HG02759 (cell line): ENCODE data around the gene NSMCE4A.
"Not testable (repeated sequence)": the region's sequence is repeated elsewhere in the genome, so short reads cannot be mapped to it uniquely, and the experiment has no call there.

Experiments used
- ATAC-seq: cut with Tn5 transposase; IDR thresholded peaks from one replicate; pipeline ENCODE4 v1.9.1; 2021; ENCODE audit warnings: mild to moderate bottlenecking, moderate library complexity; ENCODE audit not compliant: unreplicated experiment

Gene NSMCE4A, protein sequence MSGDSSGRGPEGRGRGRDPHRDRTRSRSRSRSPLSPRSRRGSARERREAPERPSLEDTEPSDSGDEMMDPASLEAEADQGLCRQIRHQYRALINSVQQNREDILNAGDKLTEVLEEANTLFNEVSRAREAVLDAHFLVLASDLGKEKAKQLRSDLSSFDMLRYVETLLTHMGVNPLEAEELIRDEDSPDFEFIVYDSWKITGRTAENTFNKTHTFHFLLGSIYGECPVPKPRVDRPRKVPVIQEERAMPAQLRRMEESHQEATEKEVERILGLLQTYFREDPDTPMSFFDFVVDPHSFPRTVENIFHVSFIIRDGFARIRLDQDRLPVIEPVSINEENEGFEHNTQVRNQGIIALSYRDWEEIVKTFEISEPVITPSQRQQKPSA

DNA sequence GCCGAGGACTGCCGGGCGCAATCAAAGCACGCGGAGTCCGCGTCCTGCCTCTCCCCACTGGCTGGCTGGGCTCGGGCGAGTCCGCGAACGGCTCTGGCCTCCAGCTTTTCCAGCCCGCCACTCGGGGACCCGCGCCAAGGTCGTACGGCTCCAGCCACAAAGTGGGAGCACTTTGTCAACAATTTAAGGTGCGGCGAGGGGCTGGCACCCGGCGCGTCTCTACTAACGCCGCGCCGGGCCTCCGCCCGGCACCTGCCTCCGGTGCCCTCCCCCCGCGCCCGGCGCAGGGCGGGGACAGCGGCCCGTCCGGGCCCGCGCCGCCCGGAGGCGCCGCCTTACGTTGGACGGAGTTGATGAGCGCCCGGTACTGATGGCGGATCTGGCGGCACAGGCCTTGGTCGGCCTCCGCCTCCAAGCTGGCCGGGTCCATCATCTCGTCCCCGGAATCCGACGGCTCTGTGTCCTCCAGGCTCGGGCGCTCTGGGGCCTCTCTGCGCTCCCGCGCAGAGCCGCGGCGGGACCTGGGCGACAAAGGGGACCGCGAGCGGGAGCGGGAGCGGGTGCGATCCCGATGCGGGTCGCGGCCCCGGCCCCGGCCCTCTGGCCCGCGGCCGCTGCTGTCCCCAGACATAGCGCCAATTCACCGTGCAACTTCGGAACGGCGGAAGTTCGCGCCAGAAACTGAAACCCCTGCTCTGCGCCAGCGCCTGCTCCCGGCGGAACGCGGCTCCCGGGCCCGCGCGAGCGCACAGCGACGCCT lies at the start of gene NSMCE4A:
NSMCE4A (minus strand) TSS at position 683 of the 760 bp plus-strand sequence; CDS start at position 631, 52 bp downstream.
- peak; percentile 86 for ATAC-seq

DNA sequence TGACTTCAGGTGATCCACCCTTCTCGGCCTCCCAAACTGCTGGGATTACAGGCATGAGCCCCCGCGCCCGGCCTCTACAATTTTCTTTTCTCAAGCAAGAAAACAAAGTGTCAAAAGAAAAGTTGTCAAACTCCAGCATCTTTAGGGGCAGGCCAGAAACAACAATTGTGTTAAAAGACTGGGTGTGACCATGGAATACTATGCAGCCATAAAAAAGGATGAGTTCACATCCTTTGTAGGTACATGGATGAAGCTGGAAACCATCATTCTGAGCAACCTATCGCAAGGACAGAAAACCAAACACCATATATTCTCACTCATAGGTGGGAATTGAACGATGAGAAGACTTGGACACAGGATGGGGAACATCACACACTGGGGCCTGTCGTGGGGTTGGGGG lies 48.2 kb upstream of the NSMCE4A start:
- not testable (repeated sequence) for ATAC-seq

DNA sequence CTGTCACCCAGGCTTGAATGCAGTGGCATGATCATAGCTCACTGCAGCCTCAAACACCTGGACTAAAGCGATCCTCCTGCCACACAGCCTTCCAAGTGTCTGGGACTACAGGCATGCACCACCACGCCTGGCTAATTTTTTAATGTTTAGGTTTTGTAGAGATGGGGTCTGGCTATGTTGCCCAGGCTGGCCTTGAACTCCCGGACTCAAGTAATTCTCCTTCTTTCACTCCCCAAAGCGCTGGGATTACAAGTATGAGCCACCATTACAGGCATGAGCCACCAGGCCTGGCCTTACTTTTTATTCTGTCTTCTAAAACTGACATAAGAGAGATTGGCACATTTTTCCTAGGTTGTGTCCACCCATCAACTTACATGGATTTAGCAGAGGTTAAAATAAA lies 47.3 kb upstream of the NSMCE4A start:
- no peak for ATAC-seq

DNA sequence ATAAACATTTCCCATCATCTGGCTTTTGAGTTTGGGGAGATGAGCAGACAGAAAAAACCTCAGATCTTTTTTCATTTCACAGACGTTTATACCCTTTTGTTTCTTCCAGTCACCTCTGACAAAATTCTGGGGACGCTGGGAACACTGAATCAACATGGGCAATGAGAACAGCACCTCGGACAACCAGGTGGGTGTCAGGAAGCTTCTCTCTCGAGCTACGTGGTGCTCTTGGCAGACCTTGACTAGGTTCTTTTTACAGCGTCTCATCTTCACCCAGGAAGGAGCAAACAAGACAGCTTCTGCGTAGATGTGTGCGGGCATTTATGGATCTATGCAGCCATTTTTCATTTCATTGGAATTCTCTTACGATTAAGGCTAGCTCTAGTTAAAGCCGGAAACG lies 46.8 kb upstream of the NSMCE4A start:
- no peak for ATAC-seq

DNA sequence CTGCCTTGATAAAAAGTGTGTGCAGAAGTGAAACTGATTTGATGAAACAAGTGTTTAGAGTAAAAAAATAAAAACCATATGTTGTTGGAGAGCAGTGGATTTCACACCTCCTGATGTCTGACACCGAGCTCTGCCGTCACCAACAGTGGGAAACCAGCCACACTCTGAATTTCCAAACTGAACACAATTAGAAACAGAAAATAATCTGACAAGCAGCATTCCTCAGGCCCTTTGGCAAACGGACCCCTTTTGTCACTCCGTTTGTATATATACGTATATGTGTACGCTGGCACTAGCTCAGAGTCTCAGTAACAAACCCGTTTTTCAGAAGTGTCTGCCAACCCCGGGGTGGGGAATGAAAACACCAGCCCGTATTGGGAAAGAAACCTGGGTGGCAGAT lies 46.4 kb upstream of the NSMCE4A start:
- ATAC-seq = no peak

DNA sequence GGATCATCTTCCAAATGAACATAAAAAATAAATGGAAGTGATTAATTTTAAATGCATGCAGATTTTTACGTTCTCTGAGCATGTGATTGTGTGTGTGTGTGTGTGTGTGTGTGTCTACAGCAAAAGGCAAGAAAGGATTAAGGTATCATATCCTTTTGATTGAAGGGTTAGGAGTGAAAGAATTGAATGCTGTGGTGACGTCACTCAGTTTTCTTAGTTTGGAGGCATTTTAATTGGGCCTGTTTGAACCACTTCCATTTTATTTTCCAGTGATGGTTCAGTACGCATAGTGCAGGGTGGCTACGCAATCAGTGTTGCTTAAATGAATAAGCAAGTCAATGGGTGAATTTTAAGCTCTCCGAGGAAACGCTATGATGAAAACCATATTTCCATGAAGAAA lies 45.2 kb upstream of the NSMCE4A start:
- no peak for ATAC-seq

DNA sequence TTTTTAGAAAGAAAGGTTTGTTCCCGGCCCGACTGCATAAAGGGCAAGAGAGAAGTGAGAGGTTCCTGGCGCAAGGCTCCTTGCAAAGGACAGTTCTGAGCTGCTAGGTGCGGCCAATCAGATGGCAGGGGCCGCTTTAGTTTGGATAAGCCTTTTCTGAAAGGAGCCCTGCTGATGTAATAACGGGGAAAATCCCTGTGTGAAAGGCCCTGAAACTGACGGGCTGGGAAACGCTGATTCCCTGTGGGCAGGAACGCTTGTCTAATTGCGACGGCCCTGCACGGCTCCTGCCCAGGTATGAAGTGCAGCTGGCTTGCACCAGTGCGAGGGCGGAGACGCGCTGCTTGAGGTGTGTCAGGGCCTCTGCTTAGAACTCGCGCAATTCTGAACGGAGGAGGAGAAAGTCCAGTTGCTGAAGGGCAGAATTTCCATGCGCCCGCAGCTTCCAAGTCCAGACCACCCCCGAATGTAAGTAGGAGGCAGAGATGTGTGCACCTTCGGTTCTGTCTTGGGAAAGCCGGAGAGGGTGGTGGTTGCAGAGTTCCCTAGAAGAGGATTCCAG lies 44.5 kb upstream of the NSMCE4A start:
- no peak for ATAC-seq

DNA sequence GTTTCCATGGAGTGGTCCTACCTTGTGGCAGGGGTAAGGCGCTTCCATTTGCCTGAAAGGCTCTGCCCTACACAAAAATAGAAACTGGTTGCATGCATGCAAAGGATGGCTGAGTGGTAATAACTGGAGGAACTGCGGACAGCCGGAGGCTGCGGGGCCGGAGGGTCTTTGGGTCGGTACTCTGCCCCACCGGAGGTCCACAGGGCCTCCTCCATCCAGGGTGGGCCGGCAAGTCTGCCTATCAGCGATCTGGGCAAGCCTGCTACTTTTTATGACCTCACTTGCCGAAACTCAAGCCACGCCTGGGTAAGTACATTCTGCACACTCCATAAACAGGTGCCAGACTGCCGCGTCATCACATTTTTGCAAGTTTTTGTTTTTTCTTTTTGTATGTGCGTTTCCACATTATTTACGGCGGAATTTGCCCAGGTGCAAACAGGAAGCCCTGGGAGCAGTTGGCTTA lies 44.0 kb upstream of the NSMCE4A start:
- ATAC-seq = no peak

DNA sequence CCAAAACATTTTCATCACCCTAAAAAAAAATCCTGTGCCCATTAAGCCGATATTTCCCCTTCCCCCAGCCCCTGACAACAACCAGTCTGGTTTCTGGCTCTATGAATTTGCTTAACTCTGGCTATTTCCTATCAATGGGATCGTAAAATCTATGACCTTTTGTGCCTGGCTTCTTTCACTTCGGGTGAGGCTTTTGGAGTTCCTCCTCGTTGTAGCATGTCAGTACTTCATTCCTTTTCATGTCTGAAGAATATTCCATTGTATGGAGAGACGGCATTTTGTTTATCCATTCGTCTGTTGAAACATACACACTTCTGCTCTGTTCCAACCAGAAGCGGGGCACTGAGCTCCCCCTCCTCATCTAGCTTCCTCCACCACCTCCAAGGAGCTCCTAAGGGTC lies 43.5 kb upstream of the NSMCE4A start:
- no peak for ATAC-seq

DNA sequence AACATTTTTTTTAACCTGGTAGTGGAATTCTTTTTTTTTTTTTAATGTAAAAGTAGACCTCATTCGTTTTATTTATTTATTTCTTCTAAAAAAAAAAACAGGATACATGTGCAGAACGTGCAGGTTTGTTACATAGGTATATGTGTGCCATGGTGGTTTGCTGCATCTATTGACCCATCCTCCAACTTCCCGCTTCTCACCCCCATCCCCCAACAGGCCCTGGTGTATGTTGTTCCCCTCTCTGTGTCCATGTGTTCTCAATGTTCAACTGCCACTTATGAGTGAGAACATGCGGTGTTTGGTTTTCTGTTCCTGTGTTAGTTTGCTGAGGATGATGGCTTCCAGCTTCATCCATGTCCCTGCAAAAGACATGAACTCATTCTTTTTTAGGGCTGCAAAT lies 42.9 kb upstream of the NSMCE4A start:
- ATAC-seq = not testable (repeated sequence)

DNA sequence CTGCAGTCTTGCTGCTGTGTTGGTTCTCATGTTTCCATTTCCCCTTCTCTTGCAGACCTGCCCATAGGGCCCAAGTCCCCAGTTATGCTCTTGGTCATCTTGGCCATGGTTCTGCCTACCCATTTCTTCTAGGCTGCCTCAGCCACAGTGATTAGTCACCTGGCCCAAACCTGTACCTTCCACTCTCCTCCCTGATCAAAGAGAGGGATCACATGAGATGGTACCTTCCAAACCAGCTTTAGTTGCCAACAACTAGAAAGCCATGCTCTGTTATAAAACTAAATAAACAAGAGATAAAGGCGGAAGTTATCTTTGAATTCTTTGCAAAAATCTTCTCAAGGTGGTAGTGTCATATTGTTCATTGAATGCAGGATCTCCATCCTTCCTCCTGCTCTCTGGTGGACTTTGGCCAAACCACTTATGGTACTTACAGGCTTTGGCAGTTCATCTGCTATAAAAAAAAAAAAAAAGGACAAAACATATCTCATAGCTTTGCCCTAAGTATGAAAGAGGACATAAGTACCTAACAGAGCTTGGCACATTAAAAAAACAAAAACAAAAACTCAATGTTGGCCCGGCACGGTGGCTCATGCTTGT lies 39.7 kb upstream of the NSMCE4A start:
- ATAC-seq = no peak

DNA sequence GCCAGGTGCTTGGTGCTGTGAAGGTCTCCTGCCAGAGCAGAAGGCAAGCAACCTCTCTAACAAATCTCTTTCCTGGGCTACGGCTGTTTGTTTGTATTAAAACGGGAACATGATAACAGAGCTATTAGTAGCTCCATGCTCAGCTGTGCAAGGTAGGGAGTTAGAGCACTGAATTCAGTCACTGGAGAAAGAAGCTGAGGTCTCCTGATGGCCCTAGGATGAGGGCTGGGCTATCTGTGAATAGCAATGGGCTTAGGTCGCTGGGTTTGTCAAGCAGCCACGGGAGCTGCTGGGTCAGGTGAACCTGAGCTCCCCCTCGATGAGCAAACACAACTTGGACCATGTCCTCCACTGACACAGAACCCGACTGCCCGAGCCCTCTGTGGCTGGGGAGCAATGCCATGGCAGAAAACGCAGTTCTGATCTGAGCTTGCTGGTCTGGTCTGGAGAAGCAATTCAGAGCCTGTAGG lies 38.3 kb upstream of the NSMCE4A start:
- ATAC-seq = no peak

DNA sequence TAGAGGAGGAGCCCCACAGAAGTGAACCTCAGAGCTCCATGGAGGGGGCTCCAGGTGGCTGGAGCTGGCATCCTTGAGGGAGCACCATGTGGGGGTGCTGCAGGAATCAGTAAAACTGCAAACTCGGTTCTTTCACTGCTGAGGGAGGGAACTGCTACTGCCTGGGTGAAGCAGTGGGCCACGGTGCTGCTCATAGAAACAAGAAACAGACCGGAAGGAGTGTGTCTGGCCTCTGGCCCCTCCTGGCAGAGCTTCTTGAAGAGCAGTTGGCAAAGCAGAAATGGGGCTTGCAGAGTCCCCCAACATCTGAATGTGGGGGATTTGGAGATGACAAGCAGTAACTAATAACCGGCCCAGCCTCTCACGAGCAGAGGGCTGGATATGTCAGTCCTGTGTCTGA lies 37.7 kb upstream of the NSMCE4A start:
- ATAC-seq = no peak

DNA sequence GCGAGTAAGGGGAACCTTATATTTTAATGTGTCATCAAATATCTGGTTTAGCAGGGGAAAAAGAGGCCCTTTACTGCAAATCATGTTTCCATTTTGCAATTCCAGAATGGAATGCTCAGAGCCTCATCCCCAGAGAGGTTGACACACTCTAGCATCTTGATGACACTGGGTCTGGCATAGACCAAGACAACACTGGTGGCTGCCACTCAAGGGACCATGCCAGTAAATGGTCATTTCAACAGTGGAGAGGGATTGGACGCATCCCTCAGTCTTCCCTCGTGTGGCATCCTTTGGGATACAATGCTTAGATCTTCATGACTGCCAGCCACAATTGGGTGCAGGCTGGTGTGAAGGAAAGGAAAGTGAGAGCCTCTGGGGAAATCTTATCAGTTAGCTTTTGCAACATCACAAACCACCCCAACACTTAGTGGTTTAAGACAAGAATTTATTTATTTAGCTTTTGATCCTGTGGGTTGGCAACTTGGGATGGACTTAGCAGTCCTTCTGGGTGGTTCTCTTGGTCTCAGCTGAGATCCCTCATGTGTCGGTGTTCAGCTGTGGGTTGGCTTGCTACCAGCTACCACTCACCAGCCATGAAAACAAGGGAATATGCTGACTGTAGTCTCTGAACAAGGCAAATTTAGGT lies 35.5 kb upstream of the NSMCE4A start:
- no peak for ATAC-seq

DNA sequence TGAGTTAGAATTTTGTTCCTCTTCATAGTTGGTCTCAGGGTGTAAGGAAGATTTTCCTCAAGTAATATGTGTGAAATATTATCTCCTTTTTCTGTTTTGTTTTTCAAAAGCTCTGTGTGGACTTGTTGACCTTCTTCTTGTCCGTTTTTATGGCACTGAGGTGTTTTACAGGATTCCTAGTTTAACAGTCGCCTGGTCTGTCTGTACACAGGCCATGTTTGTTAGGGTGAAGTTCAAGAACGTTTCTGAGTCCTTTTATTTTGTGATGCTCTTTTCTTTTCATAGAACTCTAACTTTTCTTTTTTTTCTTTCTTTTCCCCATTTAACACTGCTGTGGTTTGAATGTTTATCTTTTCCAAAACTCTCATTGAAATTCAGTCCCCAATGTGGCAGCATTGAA lies 32.4 kb upstream of the NSMCE4A start:
- ATAC-seq = no peak

DNA sequence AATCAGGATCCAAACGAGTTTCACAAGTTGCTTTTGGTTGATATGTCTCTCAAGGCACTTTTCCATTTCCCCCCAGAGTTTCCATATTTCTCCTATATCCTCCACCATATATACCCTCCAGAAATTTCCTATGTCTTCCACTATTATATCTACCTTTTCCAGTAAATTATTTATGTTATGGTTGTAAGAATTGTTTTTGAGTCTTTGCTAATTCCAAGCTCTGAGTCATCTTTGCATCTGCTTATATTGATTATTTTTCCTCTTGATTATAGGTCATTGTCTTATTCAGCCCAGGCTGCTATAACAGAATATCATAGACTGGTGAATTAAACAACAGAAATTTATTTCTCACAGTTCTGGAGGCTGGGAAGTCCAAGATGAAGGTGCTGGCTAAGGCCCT lies 26.7 kb upstream of the NSMCE4A start:
- ATAC-seq = no peak

DNA sequence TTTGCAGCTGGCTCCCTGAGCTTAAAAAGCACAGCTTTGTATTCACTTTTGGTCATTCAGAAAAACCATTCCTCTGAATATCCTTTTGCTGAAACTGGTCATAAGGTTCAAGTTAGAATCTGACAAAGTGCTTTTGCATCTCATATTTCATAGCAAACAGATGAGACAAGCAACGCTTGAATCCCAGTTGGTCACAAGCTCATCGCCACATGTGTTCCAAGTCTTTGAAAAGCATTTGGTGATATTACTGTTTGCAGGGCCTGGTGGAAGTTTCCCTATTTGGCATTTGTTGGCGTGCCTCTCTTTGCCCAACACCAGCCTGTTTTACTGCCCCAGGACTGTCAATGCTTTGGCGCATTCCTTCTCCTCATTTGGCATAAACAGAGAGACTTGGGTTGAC lies 24.3 kb upstream of the NSMCE4A start:
- no peak for ATAC-seq

DNA sequence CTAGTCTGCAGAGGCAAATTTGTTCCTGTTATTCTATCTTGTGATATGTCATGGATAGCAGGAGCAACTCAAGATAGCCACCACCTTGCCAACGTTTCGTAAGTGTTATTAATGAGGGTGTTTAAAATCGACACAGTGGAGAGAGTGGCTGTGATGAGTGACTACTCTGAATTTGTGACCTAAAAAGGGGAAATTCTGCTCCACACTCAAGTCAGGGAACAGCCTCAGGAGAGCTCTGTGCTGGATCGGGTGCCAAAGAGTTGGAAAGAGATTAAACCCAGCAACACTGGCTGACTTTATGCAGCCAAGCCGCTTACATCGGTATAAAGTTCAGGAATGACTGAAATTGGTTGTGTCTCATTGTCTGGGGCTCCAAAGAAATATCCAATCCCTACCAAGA lies 23.4 kb upstream of the NSMCE4A start:
- no peak for ATAC-seq

DNA sequence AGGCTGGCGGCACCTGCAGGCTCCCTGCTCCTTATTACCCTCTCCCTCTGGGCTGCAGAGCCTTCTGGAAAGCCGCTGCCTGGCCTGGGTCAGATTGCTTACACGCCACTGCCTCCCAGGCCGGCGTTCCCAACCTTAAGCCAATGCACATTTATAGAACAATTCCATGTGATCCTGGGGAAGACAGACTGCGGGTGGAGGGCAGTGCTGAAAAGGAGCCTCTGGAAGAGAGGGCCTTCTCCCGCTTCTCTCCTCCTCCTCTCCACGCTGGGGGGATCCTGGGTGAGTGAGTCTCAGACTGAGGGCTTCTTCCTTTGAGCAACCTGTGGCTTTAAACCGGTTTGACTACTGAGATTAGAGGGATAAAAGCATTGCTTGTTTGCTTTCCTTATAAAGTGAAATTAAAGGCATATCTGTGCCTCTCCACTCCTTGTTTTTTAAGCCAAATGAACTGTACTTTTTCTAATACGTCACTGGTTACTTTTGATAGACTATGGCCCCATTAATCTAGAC lies 19.5 kb upstream of the NSMCE4A start:
- no peak for ATAC-seq

DNA sequence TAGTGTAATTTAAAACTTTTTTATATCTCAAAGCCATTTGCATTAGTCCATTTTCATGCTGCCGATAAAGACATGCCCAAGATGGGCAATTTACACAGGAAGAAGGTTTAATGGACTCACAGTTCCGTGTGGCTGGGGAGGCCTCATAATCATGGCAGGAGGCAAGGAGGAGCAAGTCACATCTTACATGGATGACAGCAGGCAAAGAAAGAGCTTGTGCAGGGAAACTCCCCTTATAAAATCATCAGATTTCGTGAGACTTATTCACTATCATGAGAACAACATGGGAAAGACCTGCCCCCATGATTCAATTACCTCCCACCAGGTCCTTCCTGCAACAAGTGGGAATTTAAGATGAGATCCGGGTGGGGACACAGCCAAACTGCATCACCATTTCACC lies 16.7 kb upstream of the NSMCE4A start:
- ATAC-seq = not testable (repeated sequence)
